B cell (primary cell): ENCODE measurements around the gene NPR1. TPM values are rescaled to one million over a fixed set of nuclear protein-coding genes. Genes with fewer than 3 reads are reported as not detected.

ENCODE experiments used
- ATAC-seq: fragments of 200-7000 bp; cut with Tn5 transposase; one replicate; pipeline ENCODE4 v1.10.0; 2021; ENCODE audit warnings: low read depth, mild to moderate bottlenecking, moderate number of reproducible peaks, moderate library complexity
- CTCF ChIA-PET: fragments of 350-600 bp; sonication (Branson Sonifier 250); formaldehyde crosslinking; loops from one replicate; lab custom pipeline; 2021; ENCODE audit warnings: antibody characterized with exemption, inconsistent platforms; lab: Charles Lee
- POLR2A ChIA-PET: fragments of 350-600 bp; sonication (Branson Sonifier 250); formaldehyde crosslinking; loops from one replicate; lab custom pipeline; 2021; ENCODE audit warnings: antibody characterized with exemption; lab: Charles Lee
- DNase-seq: peaks from one replicate; pipeline ENCODE4 v3.0.0; 2013
- H2AFZ ChIP-seq: 2 replicates; pipeline ENCODE4 v1.6.1; 2012; ENCODE audit warnings: mild to moderate bottlenecking, low read depth, low read length; ENCODE audit not compliant: insufficient read depth, poor library complexity, severe bottlenecking
- H3K27ac ChIP-seq, 2 donors: 1 replicate in 1 of 2; 2 replicates in 1 of 2; pipeline ENCODE4 v1.5.1; 2012 to 2013; ENCODE audit warnings: low read length in 2 of 2, mild to moderate bottlenecking in 2 of 2, moderate library complexity in 1 of 2
- H3K27me3 ChIP-seq, 4 experiments: fragments of 200-600 bp in 1 of 4; sonication (generic) in 1 of 4; replicated peaks in 1 of 4; 1 replicate in 2 of 4; 2 replicates in 2 of 4; pipeline versions ENCODE4 v1.6.1 to v1.7.0; 2013 to 2016; ENCODE audit warnings: low read length in 3 of 4, mild to moderate bottlenecking in 2 of 4, mixed read lengths in 1 of 4, moderate library complexity in 1 of 4; ENCODE audit not compliant: insufficient read depth in 4 of 4, control insufficient read depth in 3 of 4; ENCODE audit errors: control extremely low read depth in 1 of 4
- H3K36me3 ChIP-seq, 2 experiments: replicated peaks in 1 of 2; 1 replicate in 1 of 2; 2 replicates in 1 of 2; pipeline versions ENCODE4 v1.6.1 to v1.7.1; 2013; ENCODE audit warnings: low read length in 1 of 2; ENCODE audit not compliant: insufficient read depth in 2 of 2, control insufficient read depth in 1 of 2; ENCODE audit errors: control extremely low read depth in 1 of 2, extremely low read depth in 1 of 2
- H3K4me1 ChIP-seq, 2 donors: fragments of 200-600 bp in 1 of 2; sonication (generic) in 1 of 2; 1 replicate in 1 of 2; 2 replicates in 1 of 2; pipeline versions ENCODE4 v1.5.1 to v1.6.1; 2013 to 2017; ENCODE audit warnings: low read length in 2 of 2; ENCODE audit not compliant: control insufficient read depth in 2 of 2, insufficient read depth in 2 of 2
- H3K4me2 ChIP-seq: replicated peaks from 2 replicates; pipeline ENCODE3; 2012; ENCODE audit warnings: mild to moderate bottlenecking, low read depth, low read length; ENCODE audit not compliant: poor library complexity, severe bottlenecking
- H3K4me3 ChIP-seq, 5 experiments: fragments of 200-600 bp in 1 of 5; sonication (generic) in 1 of 5; 1 replicate in 3 of 5; 2 replicates in 2 of 5; pipeline versions ENCODE4 v1.5.1 to v1.7.0; 2011 to 2016; ENCODE audit warnings: low read length in 4 of 5, mild to moderate bottlenecking in 4 of 5, low read depth in 2 of 5, control low read depth in 1 of 5, moderate library complexity in 1 of 5; ENCODE audit not compliant: insufficient read depth in 1 of 5; ENCODE audit errors: control extremely low read depth in 1 of 5, extremely low read depth in 1 of 5
- H3K79me2 ChIP-seq: fragments of 200-600 bp; sonication (generic); one replicate; pipeline ENCODE4 v1.6.0; 2016; ENCODE audit warnings: low read length; ENCODE audit not compliant: control insufficient read depth, insufficient read depth
- H3K9ac ChIP-seq: fragments of 200-600 bp; sonication (generic); 2 replicates; pipeline ENCODE4 v1.6.1; 2017; ENCODE audit warnings: mild to moderate bottlenecking, low read length, moderate library complexity
- H3K9me3 ChIP-seq, 3 donors: one replicate each; pipeline versions ENCODE4 v1.6.1 to v1.7.1; 2013; ENCODE audit warnings: low read length in 2 of 3; ENCODE audit not compliant: control insufficient read depth in 2 of 3, insufficient read depth in 1 of 3; ENCODE audit errors: control extremely low read depth in 1 of 3
- H4K20me1 ChIP-seq: 2 replicates; pipeline ENCODE4 v1.6.0; 2012; ENCODE audit warnings: mild to moderate bottlenecking, low read length; ENCODE audit not compliant: insufficient read depth, control insufficient read depth, poor library complexity, severe bottlenecking
- H3K27ac Mint-ChIP-seq: one replicate; pipeline ENCODE4 v1.8.0; 2021; ENCODE audit warnings: mixed read lengths
- H3K27me3 Mint-ChIP-seq: one replicate; pipeline ENCODE4 v1.8.0; 2021; ENCODE audit warnings: mixed read lengths
- H3K4me1 Mint-ChIP-seq: one replicate; pipeline ENCODE4 v1.8.0; 2021; ENCODE audit warnings: mixed read lengths
- H3K4me3 Mint-ChIP-seq: one replicate; pipeline ENCODE4 v1.8.0; 2021; ENCODE audit warnings: mixed read lengths
- H3K9me3 Mint-ChIP-seq: one replicate; pipeline ENCODE4 v1.8.0; 2022; ENCODE audit warnings: mixed read lengths; ENCODE audit not compliant: insufficient read depth
- CTCF ChIP-seq: fragments of 200-600 bp; IDR thresholded peaks from one replicate; pipeline ENCODE4 v1.8.0; 2022; ENCODE audit warnings: antibody characterized with exemption, mild to moderate bottlenecking
- EZH2 ChIP-seq: IDR thresholded peaks from 2 replicates; pipeline ENCODE4 v1.6.1; 2012; ENCODE audit warnings: borderline replicate concordance, low read depth, mild to moderate bottlenecking, moderate library complexity, low read length; ENCODE audit not compliant: insufficient read depth, poor library complexity, severe bottlenecking
- WGBS: methylation state at CpG from one replicate; pipeline ENCODE4 v1.1.5; 2013; ENCODE audit warnings: missing lambda C conversion rate; ENCODE audit not compliant: insufficient coverage; 5-methylcytosine and 5-hydroxymethylcytosine counted together
- intact Hi-C: fragments of 100-400 bp; cut with micrococcal nuclease; formaldehyde crosslinking; loops from one replicate; pipeline ENCODE4 v1.10.0; 2022
- polyA plus RNA-seq: library from polyadenylated mRNA; depleted of rRNA; stranded (reverse); fragments of >200 nt; gene quantifications from 2 replicates; pipeline ENCODE4 v1.2.3, GENCODE V29; 2012
- total RNA-seq, 2 donors: library from RNA; stranded (reverse); fragments of 120-200 nt in 1 of 2; gene quantifications; 1 replicate in 1 of 2; 2 replicates in 1 of 2; pipeline versions ENCODE4 v1.2.3 to v1.2.4, GENCODE V29; 2013 to 2022

Gene NPR1
- total and polyA plus RNA-seq, 2 donors (not counting 1 experiment from before 2014, with no cell fraction given), result 0.37 TPM; not detected in 1

- ChIA-PET POLR2A (interaction anchor here (0.7 kb wide), 1 partner anchor 226 kb away, joined by 3 read pairs; the partner anchor contains the start of gene GATAD2B), CTCF (no interaction called here)
- Histone ChIP-seq H3K4me3 (no peak overlapping the region), H3K27ac (no peak overlapping the region), H3K4me2 (no peak overlapping the region), H3K4me1 (peaks cover 0 to 7% of the 10 kb centered on the region in 2 donors), H3K27me3 (peaks cover 0 to 9% (median 0%) of the 10 kb centered on the region in 4 experiments), H3K79me2 (no peaks in the 10 kb centered on the region), H3K36me3 (no peaks in the 10 kb centered on the region), H2AFZ (no peak overlapping the region), H3K9ac (no peak overlapping the region), H4K20me1 (no peaks in the 10 kb centered on the region), H3K9me3 (no peaks in the 10 kb centered on the region)
- Mint-ChIP-seq H3K27ac (no peak overlapping the region), H3K4me3 (no peak overlapping the region), H3K4me1 (peaks cover 3% of the 10 kb centered on the region), H3K9me3 (no peaks in the 10 kb centered on the region), H3K27me3 (peaks cover 3% of the 10 kb centered on the region)
- TF ChIP-seq CTCF, result no peak
- TF ChIP-seq EZH2, result no peak
- DNase-seq (no peak), ATAC-seq (no peak)
- intact Hi-C loops, result no loop called here
- 100% methylated on average over 2 of the region's 8 CpGs for WGBS
Measured at GRCh38 chr1:153696741-153697140, 18.3 kb downstream of the NPR1 start.

DNA sequence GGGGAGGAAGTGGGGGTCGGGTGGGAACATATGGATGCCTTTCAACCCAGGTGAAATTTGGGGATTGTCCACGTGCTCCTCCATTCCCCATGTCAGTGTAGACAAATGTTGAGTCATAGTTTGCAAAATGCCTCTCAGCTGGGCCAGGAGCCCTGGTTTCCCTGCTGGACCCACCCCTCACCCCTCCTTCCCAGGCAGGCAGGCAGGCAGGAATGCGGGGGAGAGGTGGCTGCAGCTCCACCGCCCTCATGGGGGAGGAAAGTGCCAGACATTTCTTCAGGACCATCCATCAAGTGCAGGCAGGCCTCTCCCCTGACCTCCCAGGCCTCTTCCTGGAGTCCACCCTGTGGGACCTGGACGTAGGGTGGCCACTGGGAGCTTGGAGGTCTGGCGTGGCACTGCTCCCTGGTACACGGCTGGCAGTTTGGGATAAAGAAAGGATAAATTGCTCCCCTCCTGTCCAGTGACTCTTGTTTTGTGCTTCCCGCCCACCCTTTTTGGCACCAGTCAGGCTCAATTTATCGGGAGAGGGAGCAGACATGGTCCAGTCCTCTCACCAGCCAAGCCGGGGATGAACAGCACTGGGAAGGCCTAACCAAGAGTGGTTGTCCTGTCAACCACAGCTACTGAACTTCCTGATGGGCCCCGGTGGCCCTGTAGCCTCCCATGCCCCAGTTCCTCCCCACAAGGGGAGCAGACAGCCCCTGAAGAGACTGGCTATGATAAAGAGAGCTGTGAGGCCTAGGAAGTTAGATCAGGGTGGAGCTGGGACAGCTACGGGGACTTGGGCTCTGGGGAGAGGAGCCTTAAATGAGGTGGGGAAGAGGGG lies 18.9 kb downstream of the NPR1 start:
- no peak overlapping the region for H3K27ac ChIP-seq

More for the DNA sequence above, 18.9 kb downstream of the NPR1 start:
- no peak for TF ChIP-seq CTCF
- no peak for TF ChIP-seq EZH2
- Mint-ChIP-seq H3K27ac (no peak overlapping the region), H3K9me3 (no peaks in the 10 kb centered on the region), H3K4me1 (peaks cover 3% of the 10 kb centered on the region), H3K4me3 (peak overlapping the region; percentile 59), H3K27me3 (no peaks in the 10 kb centered on the region)
- H3K27me3 ChIP-seq, result peaks cover 0 to 9% (median 0%) of the 10 kb centered on the region in 4 experiments
- H3K4me2 ChIP-seq, result peak overlapping the region; percentile 71
- DNase-seq, result no peak
- WGBS, result 88% methylated on average over 10 of the region's 12 CpGs
- H3K4me3 ChIP-seq, result peak overlapping the region in 1 of 5 experiments; percentile 39
- no peaks in the 10 kb centered on the region for H3K79me2 ChIP-seq
- CTCF ChIA-PET, result interaction anchor here (0.9 kb wide), 1 partner anchor 145 kb away, joined by 3 read pairs; no protein-coding TSS in a partner anchor
- no peaks in the 10 kb centered on the region for H3K9me3 ChIP-seq
- peak overlapping the region; percentile 50 for H3K9ac ChIP-seq
- H3K4me1 ChIP-seq, result peaks cover 0 to 7% of the 10 kb centered on the region in 2 donors
- H4K20me1 ChIP-seq, result no peaks in the 10 kb centered on the region
- intact Hi-C loops, result no loop called here
- POLR2A ChIA-PET, result interaction anchor here (1.0 kb wide), 1 partner anchor 25 kb away, joined by 3 read pairs; no protein-coding TSS in a partner anchor
- no peak for ATAC-seq
- peak overlapping the region; percentile 81 for H2AFZ ChIP-seq
- no peaks in the 10 kb centered on the region for H3K36me3 ChIP-seq
